Mesendoderm (in vitro differentiated cells): ENCODE measurements around the gene SLC34A2. TPM values are rescaled to one million over a fixed set of nuclear protein-coding genes. Genes with fewer than 3 reads are reported as not detected.

Source experiments
- DNase-seq: peaks from one replicate; pipeline ENCODE4 v3.0.0; 2013
- H2AK5ac ChIP-seq: 2 replicates; pipeline ENCODE4 v1.6.1; 2013; ENCODE audit warnings: low read length, inconsistent platforms
- H2BK120ac ChIP-seq: 2 replicates; pipeline ENCODE4 v1.6.1; 2013; ENCODE audit warnings: low read depth, mild to moderate bottlenecking, low read length, moderate library complexity, mixed read lengths
- H2BK15ac ChIP-seq: replicated peaks from 2 replicates; pipeline ENCODE4 v1.6.1; 2013; ENCODE audit warnings: low read depth, mild to moderate bottlenecking, moderate library complexity
- H2BK5ac ChIP-seq: 2 replicates; pipeline ENCODE4 v1.6.1; 2013; ENCODE audit warnings: low read length, inconsistent platforms
- H3K18ac ChIP-seq: 2 replicates; pipeline ENCODE4 v1.6.1; 2013; ENCODE audit warnings: mild to moderate bottlenecking, low read length, mixed read lengths
- H3K23ac ChIP-seq: one replicate; pipeline ENCODE4 v1.6.1; 2013; ENCODE audit warnings: low read length
- H3K27ac ChIP-seq: 2 replicates; pipeline ENCODE4 v1.5.1; 2013; ENCODE audit warnings: low read depth, mild to moderate bottlenecking, inconsistent platforms, low read length, moderate library complexity
- H3K27me3 ChIP-seq: 2 replicates; pipeline ENCODE4 v1.6.1; 2013; ENCODE audit warnings: low read length, control low read depth, mild to moderate bottlenecking, inconsistent platforms; ENCODE audit not compliant: insufficient read depth, poor library complexity
- H3K36me3 ChIP-seq: 2 replicates; pipeline ENCODE4 v1.6.1; 2013; ENCODE audit warnings: low read length, inconsistent platforms; ENCODE audit not compliant: control insufficient read depth, insufficient read depth
- H3K4ac ChIP-seq: one replicate; pipeline ENCODE4 v1.6.1; 2013; ENCODE audit warnings: low read depth, mild to moderate bottlenecking, low read length, moderate library complexity
- H3K4me1 ChIP-seq: 2 replicates; pipeline ENCODE4 v1.6.1; 2013; ENCODE audit warnings: low read depth, low read length, inconsistent platforms; ENCODE audit not compliant: control insufficient read depth
- H3K4me2 ChIP-seq: 2 replicates; pipeline ENCODE4 v1.6.1; 2013; ENCODE audit warnings: low read length
- H3K4me3 ChIP-seq: 2 replicates; pipeline ENCODE4 v1.5.1; 2013; ENCODE audit warnings: mild to moderate bottlenecking, low read length
- H3K56ac ChIP-seq: one replicate; pipeline ENCODE4 v1.6.1; 2013; ENCODE audit warnings: low read length
- H3K79me1 ChIP-seq: 2 replicates; pipeline ENCODE4 v1.6.1; 2013; ENCODE audit warnings: low read length, inconsistent platforms
- H3K79me2 ChIP-seq: 2 replicates; pipeline ENCODE4 v1.6.1; 2013; ENCODE audit warnings: mild to moderate bottlenecking, low read length; ENCODE audit not compliant: control insufficient read depth, insufficient read depth
- H3K9ac ChIP-seq: 2 replicates; pipeline ENCODE4 v1.6.1; 2013; ENCODE audit warnings: low read length, inconsistent platforms
- H4K5ac ChIP-seq: one replicate; pipeline ENCODE4 v1.6.1; 2013; ENCODE audit warnings: low read length
- H4K8ac ChIP-seq: one replicate; pipeline ENCODE4 v1.6.1; 2013; ENCODE audit warnings: low read depth, mild to moderate bottlenecking, control low read depth, low read length, moderate library complexity
- WGBS: extraction: QIAGEN DNeasy Blood & Tissue Kit; methylation state at CpG from one replicate; pipeline ENCODE4 v1.1.7; 2013; ENCODE audit warnings: low lambda C conversion rate, missing lambda C conversion rate; ENCODE audit not compliant: insufficient coverage; ENCODE audit errors: extremely low coverage; 5-methylcytosine and 5-hydroxymethylcytosine counted together
- small RNA-seq: library from polyadenylated mRNA; stranded (forward); fragments of <200 nt; extraction: miRNeasy Mini kit (QIAGEN cat#:217004); gene quantifications from one replicate; pipeline ENCODE3, GENCODE V24; 2013; ENCODE audit not compliant: insufficient read depth

SLC34A2 gene

DNA sequence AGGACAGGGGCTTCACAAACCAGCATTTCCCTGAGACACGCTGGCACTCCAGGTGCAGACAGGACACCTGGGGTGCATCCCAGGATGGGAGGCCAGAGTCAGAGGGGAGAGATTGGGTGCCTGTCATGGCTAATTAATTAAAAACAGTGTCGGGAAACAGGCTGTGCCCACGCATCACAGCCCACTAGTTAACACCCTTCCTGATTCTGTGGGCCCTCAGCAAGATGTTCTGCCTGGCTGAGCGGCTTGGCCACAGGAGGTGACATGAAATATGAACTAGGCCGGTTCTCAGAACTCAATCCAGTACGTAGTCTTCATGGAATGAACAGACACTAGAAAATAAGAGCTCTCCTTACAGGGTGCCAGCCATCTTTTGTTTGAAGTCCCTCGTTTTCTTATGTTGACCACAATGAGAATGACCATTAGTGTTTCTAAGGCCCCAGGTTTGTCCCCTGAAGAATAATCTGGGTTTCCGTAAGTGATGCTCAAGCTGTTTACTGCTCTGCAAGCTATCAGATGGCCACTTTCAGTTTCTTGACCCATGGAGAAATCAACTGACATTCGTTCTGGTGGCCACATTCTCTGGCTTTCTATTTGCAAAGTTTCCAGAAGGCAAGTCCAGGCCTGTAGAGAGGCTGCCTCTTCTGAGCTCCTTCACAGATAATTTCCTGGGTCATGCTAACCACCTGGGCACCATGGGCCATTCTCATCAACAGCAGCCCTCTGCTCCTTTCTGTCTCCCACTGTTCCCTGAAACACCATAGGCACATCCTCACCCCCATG, 72.3 kb downstream of the SLC34A2 start:
- no CpG with 5 or more reads among the region's 9 CpGs for WGBS

More for the DNA sequence above, 72.3 kb downstream of the SLC34A2 start:
- Histone ChIP-seq H2BK15ac (no peak overlapping the region), H3K18ac (no peak overlapping the region), H3K4me2 (no peak overlapping the region), H3K36me3 (no peaks in the 10 kb centered on the region), H3K4me1 (no peaks in the 10 kb centered on the region), H4K8ac (no peak overlapping the region), H3K56ac (no peak overlapping the region), H3K4ac (no peak overlapping the region), H3K23ac (no peak overlapping the region), H3K79me2 (no peaks in the 10 kb centered on the region), H3K9ac (no peak overlapping the region), H3K27ac (no peak overlapping the region), H3K79me1 (no peaks in the 10 kb centered on the region), H2BK120ac (no peak overlapping the region), H2AK5ac (no peak overlapping the region), H3K4me3 (no peak overlapping the region), H4K5ac (no peak overlapping the region), H2BK5ac (no peak overlapping the region), H3K27me3 (no peaks in the 10 kb centered on the region)
- DNase-seq: no peak

Small RNA genes lying within 50 kb of the gene (small RNA-seq; reads per million reads assigned to genes)
- gene AC092436.3 (not detected), gene MTND4LP22 (not detected), gene RPS29P11 (not detected)
